Measurements from ENCODE around the gene R3HDM1.

DNA sequence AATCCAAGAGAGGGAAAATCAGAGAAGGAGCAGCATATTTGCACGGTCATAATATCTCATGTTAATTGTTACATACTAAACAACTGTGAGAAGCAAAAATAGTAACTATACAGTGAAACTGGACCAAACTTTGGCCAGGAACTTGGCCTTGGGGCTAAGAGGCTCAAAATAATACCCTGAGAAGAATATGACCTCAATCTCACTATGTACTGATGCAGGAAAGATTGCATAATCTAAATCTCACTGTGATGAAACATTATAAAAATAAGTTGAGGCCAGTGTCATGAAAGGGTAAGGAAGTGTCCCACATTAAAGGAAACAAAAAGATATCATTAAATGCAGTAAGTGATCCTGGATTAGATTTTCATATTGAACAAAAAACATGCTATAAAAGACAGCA, 36.8 kb upstream of the R3HDM1 start:
- TF ChIP-seq ZNF274 (IDR thresholded peaks at IDR 0.05; ENCODE audit: low read depth, low read length) (no peak), SUZ12 (IDR thresholded peaks at IDR 0.05; ENCODE audit: extremely low read depth, insufficient read depth, insufficient read length) (no peak), YY1 (IDR thresholded peaks at IDR 0.05; ENCODE audit: insufficient read depth, insufficient read length) (no peak)

Data from NT2/D1 (cell line).